HG03066 (cell line): Measurements from ENCODE around the gene MTARC2.

Experiments used
- ATAC-seq: cut with Tn5 transposase; IDR thresholded peaks from one replicate; pipeline ENCODE4 v1.9.1; 2021; ENCODE audit warnings: low read depth; ENCODE audit not compliant: unreplicated experiment

MTARC2 gene

GRCh38 chr1:220767312-220768125 is 19.4 kb downstream of the MTARC2 start:
- ATAC-seq = peak; percentile 29

DNA sequence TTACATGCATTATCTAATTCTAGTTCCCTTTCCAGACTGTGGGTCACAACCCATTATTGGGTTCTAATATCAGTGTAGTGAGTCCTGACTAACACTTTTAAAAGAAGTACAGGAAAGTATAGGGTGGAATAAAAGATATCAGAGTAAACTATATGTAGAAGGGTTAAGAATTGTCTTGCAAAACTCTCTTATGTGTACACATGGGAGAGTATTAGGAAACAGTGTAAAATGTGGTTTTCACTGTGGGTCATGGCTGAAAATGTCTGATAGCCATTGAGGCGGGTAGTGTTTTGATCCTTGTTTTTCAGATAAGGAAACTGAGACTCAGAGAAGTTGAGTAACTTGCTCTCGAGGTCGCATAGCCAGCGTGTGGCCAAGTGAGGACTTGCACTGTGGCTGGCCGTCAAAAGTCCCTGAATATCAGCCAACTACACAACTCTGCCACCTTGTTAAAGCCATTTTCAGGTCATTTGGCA is 20.0 kb downstream of the MTARC2 start:
- ATAC-seq = peak; percentile 30

DNA sequence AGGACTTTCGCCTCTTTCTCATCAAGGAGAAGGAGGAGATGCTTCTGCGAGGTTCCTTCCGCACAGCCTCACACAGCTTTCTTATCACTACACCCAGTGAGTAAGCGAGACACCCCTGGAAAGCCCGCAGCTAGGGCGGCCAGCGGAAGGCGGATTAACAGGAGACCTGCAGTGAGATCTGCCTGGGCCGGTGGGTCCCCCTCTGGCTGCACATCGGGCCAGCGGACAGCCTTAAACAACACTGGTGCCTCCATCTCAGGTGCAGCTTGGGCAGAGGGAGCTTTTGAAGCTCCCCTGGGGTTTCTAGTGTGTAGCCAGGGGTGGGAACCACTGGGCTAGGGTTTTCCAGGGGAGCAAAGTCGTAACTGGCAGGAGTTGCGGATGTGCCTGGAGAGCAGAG is 21.1 kb downstream of the MTARC2 start:
- no peak for ATAC-seq

- peak; percentile 61 for ATAC-seq
Measured at GRCh38 chr1:220770245-220770913, 22.3 kb downstream of the MTARC2 start.

DNA sequence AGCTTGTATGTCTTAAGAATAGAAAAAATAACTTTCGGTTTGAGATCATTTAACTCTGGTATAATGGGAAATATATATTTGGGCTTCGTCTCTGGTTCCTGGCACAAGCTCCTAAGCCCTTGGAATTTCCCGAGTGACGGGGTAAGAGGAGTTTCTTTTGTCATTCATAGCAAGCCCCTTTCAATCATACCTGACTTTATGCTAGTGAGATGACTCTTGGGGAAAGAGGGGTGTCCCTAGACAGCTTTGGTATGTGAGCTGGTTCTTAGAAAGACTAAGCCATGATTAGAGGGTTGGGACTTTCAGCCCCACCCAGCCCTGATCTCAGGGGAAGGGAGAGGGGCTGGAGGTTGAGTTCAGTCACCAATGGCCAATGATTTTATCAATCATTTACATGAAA is 24.7 kb downstream of the MTARC2 start:
- ATAC-seq = no peak

DNA sequence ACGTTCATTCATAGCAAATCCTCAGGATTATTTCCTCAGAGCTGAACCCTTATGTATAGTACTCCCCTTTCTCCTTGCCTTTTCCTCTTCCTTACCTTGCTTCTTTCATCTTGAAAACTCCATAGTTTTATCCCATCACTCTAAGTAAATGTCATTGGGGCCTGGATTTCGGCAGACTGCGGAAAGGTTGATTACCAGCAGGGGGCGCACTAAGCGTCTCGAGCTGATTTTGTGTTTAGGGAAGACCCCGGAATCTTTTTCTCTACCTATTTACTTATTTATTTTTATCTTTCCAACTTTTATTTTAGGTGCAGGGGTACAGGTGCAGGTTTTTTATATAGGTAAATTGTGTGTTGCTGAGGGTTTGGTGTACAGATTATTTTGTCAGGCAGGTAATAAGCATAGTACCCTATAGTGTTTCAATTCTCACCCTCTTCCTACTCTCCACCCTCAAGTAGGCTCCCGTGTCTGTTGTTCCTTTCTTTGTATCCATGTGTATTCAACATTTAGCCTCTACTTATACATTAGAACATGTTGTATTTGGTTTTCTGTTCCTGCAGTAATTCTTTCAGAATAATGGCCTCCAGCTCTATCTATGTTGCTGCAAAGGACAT is 27.2 kb downstream of the MTARC2 start:
- no peak for ATAC-seq

- ATAC-seq = no peak
Measured at GRCh38 chr1:220776254-220776653, 28.1 kb downstream of the MTARC2 start.

- ATAC-seq = peak; percentile 80
Measured at GRCh38 chr1:220776720-220777326, 28.7 kb downstream of the MTARC2 start.

GRCh38 chr1:220783453-220783852 is 35.3 kb downstream of the MTARC2 start:
- no peak for ATAC-seq

- no peak for ATAC-seq
Measured at GRCh38 chr1:220784751-220785150, 36.6 kb downstream of the MTARC2 start.

DNA sequence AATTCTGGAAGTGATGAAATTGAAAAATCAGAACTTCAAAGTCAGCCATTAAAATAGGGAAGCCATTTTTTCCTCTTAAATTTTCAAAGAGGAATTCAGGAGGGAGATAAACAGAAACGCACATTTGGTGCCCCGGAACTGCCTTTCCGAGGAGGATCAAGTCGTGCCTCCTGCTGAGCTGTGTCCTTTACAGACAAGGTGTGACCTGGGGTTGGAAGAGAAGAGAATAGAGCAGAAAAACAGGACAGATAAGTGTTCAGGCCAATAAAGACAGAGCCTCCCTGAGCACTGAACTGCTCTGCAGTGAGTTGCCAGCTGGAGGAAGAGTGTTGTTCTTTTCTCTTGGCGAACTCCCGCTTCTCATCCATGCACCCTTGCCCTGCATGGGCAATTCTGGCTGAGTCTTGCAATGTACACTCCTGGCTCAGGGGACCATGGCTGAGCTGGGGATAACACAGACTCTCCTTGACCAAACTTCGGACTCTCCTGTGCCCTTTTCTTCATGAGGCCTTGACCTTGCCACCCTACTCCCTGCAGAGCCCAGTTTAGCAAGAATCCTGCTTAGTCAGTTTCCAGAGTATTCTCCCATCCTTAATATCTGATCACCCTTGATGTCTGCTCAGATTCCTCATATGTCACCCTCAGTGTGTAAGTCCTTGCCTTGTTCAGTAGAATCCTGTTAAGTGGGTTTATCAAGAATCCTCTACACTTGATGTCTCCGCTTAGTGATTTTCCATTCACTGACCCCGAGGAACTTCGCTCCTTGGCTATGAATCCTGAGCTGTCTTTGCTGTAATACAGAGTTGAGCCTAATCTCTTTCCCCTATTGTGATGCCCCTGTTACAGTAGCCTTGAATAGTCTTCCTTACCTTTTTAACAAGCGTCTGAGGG is 37.3 kb downstream of the MTARC2 start:
- ATAC-seq = no peak

- peak; percentile 24 for ATAC-seq
Measured at GRCh38 chr1:220786057-220786336, 37.9 kb downstream of the MTARC2 start.

DNA sequence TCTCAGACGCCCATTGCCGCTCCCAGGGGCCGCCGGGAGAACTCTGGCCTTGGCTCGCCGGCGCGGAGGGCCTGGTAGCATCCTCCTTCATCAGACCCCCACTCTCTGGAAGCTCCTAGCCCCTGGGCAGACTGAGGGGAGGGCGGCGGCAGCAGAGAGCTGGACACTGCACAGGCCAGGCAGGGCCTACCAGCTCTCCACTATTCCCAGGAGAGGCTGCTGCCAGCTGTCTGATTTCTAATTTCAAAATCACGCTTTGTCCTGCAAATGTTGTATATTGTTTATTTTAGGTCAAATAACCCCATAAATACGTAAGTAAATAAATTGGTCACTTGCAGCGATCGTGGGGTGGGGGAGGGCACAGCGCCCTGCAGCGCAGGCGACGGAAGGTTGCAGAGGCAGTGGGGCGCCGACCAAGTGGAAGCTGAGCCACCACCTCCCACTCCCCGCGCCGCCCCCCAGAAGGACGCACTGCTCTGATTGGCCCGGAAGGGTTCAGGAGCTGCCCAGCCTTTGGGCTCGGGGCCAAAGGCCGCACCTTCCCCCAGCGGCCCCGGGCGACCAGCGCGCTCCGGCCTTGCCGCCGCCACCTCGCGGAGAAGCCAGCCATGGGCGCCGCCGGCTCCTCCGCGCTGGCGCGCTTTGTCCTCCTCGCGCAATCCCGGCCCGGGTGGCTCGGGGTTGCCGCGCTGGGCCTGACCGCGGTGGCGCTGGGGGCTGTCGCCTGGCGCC is 38.4 kb downstream of the MTARC2 start, which contains the start of gene MTARC1:
TSS of gene MTARC1 (plus strand) at position 577 of the 732 bp plus-strand sequence. CDS start at position 609, 32 bp downstream.
- ATAC-seq = peak; percentile 55

GRCh38 chr1:220787069-220787619 is 39.0 kb downstream of the MTARC2 start:
- ATAC-seq = peak; percentile 34

DNA sequence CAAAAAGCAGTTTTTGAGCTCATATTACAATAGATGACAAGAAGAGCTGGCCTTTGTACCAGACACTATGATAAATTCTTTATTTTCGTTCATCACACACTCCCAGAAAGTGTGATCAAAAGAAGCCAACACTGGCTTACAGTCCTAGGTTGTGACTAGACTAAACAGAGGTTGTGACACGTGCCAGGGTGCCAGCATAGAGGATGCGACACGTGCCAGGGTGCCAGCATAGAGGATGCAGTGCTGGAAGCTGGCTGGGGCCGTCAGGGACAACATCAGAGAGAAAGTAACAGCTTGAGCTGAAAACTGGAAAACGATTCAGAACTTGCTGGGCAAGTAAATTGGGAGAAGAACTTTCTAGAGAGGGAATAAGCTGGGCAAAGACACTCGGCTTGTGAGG is 40.8 kb downstream of the MTARC2 start:
- no peak for ATAC-seq

DNA sequence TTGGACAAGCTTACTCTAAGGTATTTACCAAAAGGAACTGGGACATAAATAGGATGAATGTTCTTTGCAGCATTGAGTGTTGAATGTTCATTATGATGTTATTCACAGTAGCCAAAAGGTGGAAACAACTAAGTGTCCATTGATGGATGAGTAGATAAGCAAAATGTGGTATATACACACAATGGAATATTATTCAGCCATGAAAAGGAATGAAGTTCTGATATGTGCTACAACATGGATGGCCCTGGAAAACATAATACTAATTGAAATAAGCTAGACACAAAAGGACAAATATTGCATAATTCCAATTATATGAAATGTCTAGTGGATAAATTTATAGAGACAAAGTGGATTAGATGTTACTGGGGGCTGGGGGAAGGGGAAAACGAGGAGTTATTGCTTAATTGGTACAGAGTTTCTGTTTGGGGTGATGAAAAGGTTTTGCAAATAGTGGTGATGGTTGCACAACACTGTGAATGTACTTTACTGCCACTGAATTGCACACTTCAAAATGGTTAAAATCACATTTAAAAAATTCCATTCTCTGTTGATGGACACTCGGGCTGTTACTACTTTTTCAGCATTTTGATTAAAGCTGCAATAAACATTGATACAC is 41.5 kb downstream of the MTARC2 start:
- ATAC-seq = no peak

GRCh38 chr1:220791285-220791684 is 43.2 kb downstream of the MTARC2 start:
- no peak for ATAC-seq

DNA sequence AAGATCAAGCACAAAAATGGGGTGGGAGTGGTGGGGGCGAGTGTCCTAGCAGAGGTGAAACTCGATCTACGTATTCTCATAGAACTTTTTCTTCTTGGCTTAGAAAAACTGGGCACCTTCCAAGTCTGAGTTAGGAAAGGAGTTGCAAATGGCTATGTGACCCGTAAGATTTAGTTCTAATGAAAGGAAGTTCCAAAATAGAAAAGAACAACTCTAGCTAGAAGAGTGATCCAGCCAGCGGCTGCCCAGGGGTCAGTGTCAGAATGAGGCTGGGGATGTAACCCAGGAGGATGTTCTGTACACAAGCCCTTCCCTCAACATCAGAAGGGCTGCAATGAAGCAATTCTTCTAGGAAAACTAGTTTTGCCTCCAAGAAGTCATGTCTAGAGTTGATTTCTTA is 43.8 kb downstream of the MTARC2 start:
- no peak for ATAC-seq

GRCh38 chr1:220796530-220796929 is 48.4 kb downstream of the MTARC2 start:
- ATAC-seq = no peak
